Smooth muscle cell of trachea (primary cell): ENCODE data around the gene DERL2. TPM values are rescaled to one million over a fixed set of nuclear protein-coding genes. Genes with fewer than 3 reads are reported as not detected.

Experiments used
- total RNA-seq: library from RNA; depleted of rRNA; stranded (reverse); fragments of >200 nt; gene quantifications from 2 replicates; pipeline ENCODE4 v1.2.1, GENCODE V29; 2014

The DERL2 gene
- total RNA-seq = 19.0 and 27.3 TPM in 2 replicates

GRCh38 chr17:5485270-5486205, at the start of gene DERL2:
TSS of gene DERL2 (minus strand) at chr17:5486178. CDS start at chr17:5486161, 17 bp downstream.

GRCh38 chr17:5486206-5487124, 487 bp upstream of the DERL2 start, which contains the start of gene MIS12:
TSS of gene MIS12 (plus strand) at chr17:5486566. CDS start at chr17:5488863, 2,297 bp downstream.

GRCh38 chr17:5438716-5439445, 47.1 kb downstream of the DERL2 start, which contains the start of gene C1QBP:
TSS of gene C1QBP (minus strand) at chr17:5439155. CDS start at chr17:5439073, 82 bp downstream.

Other genes with a start within 250 kb of the DERL2 start
- gene RABEP1, start 203.9 kb downstream of the DERL2 start, total RNA-seq = 54.0 and 59.9 TPM in 2 replicates
- gene NUP88, start 66.5 kb downstream of the DERL2 start, total RNA-seq = 55.1 and 84.5 TPM in 2 replicates
- 25.8 and 45.1 TPM in 2 replicates for gene RPAIN, start 66.0 kb downstream of the DERL2 start, total RNA-seq
- gene C1QBP, start 47.0 kb downstream of the DERL2 start, total RNA-seq = 124 and 259 TPM in 2 replicates
- 11.1 and 11.4 TPM in 2 replicates for gene DHX33, start 17.2 kb downstream of the DERL2 start, total RNA-seq
- gene MIS12, start 388 bp upstream of the DERL2 start, total RNA-seq = 7.3 and 15.6 TPM in 2 replicates
- gene NLRP1, start 98.3 kb upstream of the DERL2 start, total RNA-seq = 24.4 and 53.8 TPM in 2 replicates